ENCODE measurements around the gene SHTN1. TPM values are rescaled to one million over a fixed set of nuclear protein-coding genes. Genes with fewer than 3 reads are reported as not detected.

Gene SHTN1
- total and polyA plus RNA-seq, 2 experiments from 2014 or later, result 0.86 to 3.5 TPM

- no peaks in the 10 kb centered on the region for H3K27me3 ChIP-seq (replicated peaks; ENCODE audit: insufficient read depth)
- TF ChIP-seq EZH2phosphoT487 (IDR thresholded peaks at IDR 0.05; ENCODE audit: insufficient read depth, low read depth) (no peak), EZH2 (IDR thresholded peaks at IDR 0.05; ENCODE audit: insufficient read depth, poor library complexity, severe bottlenecking) (no peak)
- no peak overlapping the region for H3K9ac ChIP-seq
- WGBS, 2 experiments (ENCODE audit: low coverage in 1 of 2, low lambda C conversion rate in 2 of 2, missing lambda C conversion rate in 2 of 2), result 59 to 70% methylated on average over 1 of the region's 1 CpG
- H3F3A ChIP-seq (ENCODE audit: insufficient read depth), result no peaks in the 10 kb centered on the region
- no peak for DNase-seq
- H3K9me2 ChIP-seq (ENCODE audit: insufficient read depth), result no peaks in the 10 kb centered on the region
- in situ Hi-C loops (cut with MboI), result no loop called here
- H3K27ac ChIP-seq, result no peak overlapping the region
- no peak overlapping the region for H3K4me3 ChIP-seq
- no peaks in the 10 kb centered on the region for H3K36me3 ChIP-seq (ENCODE audit: low read depth)
- no peaks in the 10 kb centered on the region for H3K79me2 ChIP-seq (ENCODE audit: insufficient read depth)
- H4K20me1 ChIP-seq (ENCODE audit: insufficient read depth), result no peaks in the 10 kb centered on the region
- no peak overlapping the region for H2AFZ ChIP-seq
- no peaks in the 10 kb centered on the region for H3K4me1 ChIP-seq (ENCODE audit: insufficient read depth)
- H3K4me2 ChIP-seq (ENCODE audit: unreplicated experiment), result no peak overlapping the region
- no peaks in the 10 kb centered on the region for H3K9me3 ChIP-seq (ENCODE audit: low read depth)
Observed at GRCh38 chr10:116909307-116909706, 95.7 kb downstream of the SHTN1 start.

DNA sequence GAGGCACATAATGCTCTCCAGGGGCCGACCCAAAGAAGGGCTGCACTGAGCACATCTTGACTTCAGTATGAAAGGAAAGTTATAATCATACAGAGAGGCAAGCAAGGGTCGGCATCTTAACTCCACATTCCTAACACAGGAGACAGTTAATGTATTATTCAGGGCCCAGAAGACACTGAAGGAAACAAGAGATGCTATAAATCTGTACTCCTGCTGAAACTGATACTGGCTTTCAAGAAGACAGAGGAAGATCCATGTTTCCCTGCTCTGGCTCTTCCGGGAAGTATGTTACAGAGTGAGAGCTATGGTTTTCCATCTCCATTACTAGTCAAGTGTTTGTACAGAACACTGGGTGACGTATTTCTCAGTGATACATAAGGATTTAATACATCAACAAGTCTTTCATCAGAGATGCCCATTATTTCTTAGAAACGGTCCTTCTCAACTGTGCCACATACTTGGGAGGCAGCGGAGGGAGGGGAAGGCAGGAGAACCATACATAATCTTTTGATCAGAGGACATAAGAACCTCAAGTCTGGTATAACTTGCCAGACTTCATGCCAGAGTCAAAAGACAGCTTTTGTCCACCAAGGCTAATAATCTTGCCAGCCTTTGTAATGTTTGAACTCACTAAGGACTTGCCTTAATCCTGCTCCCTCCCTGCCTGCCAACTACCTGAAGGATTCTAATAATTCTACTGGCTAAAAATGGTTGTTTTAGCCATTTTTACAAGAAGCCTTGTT lies 97.6 kb downstream of the SHTN1 start:
- no peak overlapping the region for H3K4me3 ChIP-seq
- H4K20me1 ChIP-seq (ENCODE audit: insufficient read depth), result no peaks in the 10 kb centered on the region
- WGBS, 2 experiments (ENCODE audit: low coverage in 1 of 2, low lambda C conversion rate in 2 of 2, missing lambda C conversion rate in 2 of 2), result 82 to 89% methylated on average over 6 of the region's 6 CpGs
- no peak for DNase-seq
- no peaks in the 10 kb centered on the region for H3K9me3 ChIP-seq (ENCODE audit: low read depth)
- H3K4me2 ChIP-seq (ENCODE audit: unreplicated experiment), result no peak overlapping the region
- TF ChIP-seq EZH2 (IDR thresholded peaks at IDR 0.05; ENCODE audit: insufficient read depth, poor library complexity, severe bottlenecking), result no peak
- TF ChIP-seq EZH2phosphoT487 (IDR thresholded peaks at IDR 0.05; ENCODE audit: insufficient read depth, low read depth), result no peak
- H3K9ac ChIP-seq, result no peak overlapping the region
- no peaks in the 10 kb centered on the region for H3K36me3 ChIP-seq (ENCODE audit: low read depth)
- no peaks in the 10 kb centered on the region for H3K27me3 ChIP-seq (replicated peaks; ENCODE audit: insufficient read depth)
- H3K4me1 ChIP-seq (ENCODE audit: insufficient read depth), result no peaks in the 10 kb centered on the region
- no peak overlapping the region for H2AFZ ChIP-seq
- in situ Hi-C loops (cut with MboI), result no loop called here
- no peak overlapping the region for H3K27ac ChIP-seq
- H3F3A ChIP-seq (ENCODE audit: insufficient read depth), result no peaks in the 10 kb centered on the region
- no peaks in the 10 kb centered on the region for H3K79me2 ChIP-seq (ENCODE audit: insufficient read depth)
- H3K9me2 ChIP-seq (ENCODE audit: insufficient read depth), result no peaks in the 10 kb centered on the region

DNA sequence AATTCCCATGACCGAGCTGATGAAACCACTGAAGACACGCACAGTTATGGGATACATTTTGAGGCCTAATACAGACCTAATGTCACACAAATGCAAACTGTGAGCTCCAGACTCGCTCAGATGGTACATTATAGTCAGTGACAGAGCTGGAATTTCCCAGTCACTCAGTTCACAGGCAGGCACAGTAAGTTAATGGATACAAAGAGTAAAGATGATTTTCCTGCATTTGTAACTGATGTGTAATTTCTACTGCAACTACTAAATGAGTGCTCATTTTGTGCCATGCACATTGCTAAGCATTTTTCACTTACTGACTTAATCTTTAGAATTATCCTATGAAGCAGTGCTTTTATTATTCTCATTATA lies 99.2 kb downstream of the SHTN1 start:
- H4K20me1 ChIP-seq (ENCODE audit: insufficient read depth), result no peaks in the 10 kb centered on the region
- no peak overlapping the region for H3K9ac ChIP-seq
- H3K9me2 ChIP-seq (ENCODE audit: insufficient read depth), result no peaks in the 10 kb centered on the region
- WGBS, 2 experiments (ENCODE audit: low coverage in 1 of 2, low lambda C conversion rate in 2 of 2, missing lambda C conversion rate in 2 of 2), result 95% methylated on average over 3 of the region's 3 CpGs
- no peaks in the 10 kb centered on the region for H3K79me2 ChIP-seq (ENCODE audit: insufficient read depth)
- no peaks in the 10 kb centered on the region for H3K27me3 ChIP-seq (replicated peaks; ENCODE audit: insufficient read depth)
- no peak for DNase-seq
- H3F3A ChIP-seq (ENCODE audit: insufficient read depth), result no peaks in the 10 kb centered on the region
- in situ Hi-C loops (cut with MboI), result no loop called here
- H2AFZ ChIP-seq, result no peak overlapping the region
- no peak overlapping the region for H3K27ac ChIP-seq
- no peak overlapping the region for H3K4me3 ChIP-seq
- no peak for TF ChIP-seq EZH2phosphoT487 (IDR thresholded peaks at IDR 0.05; ENCODE audit: insufficient read depth, low read depth)
- TF ChIP-seq EZH2 (IDR thresholded peaks at IDR 0.05; ENCODE audit: insufficient read depth, poor library complexity, severe bottlenecking), result no peak
- no peaks in the 10 kb centered on the region for H3K4me1 ChIP-seq (ENCODE audit: insufficient read depth)
- H3K4me2 ChIP-seq (ENCODE audit: unreplicated experiment), result no peak overlapping the region
- H3K36me3 ChIP-seq (ENCODE audit: low read depth), result no peaks in the 10 kb centered on the region
- H3K9me3 ChIP-seq (ENCODE audit: low read depth), result no peaks in the 10 kb centered on the region

GRCh38 chr10:116899626-116900025 lies 105.4 kb downstream of the SHTN1 start:
- H2AFZ ChIP-seq, result no peak overlapping the region
- no peaks in the 10 kb centered on the region for H4K20me1 ChIP-seq (ENCODE audit: insufficient read depth)
- no peaks in the 10 kb centered on the region for H3K9me2 ChIP-seq (ENCODE audit: insufficient read depth)
- no peaks in the 10 kb centered on the region for H3K79me2 ChIP-seq (ENCODE audit: insufficient read depth)
- TF ChIP-seq EZH2 (IDR thresholded peaks at IDR 0.05; ENCODE audit: insufficient read depth, poor library complexity, severe bottlenecking), result no peak
- no peak for TF ChIP-seq EZH2phosphoT487 (IDR thresholded peaks at IDR 0.05; ENCODE audit: insufficient read depth, low read depth)
- no peak for DNase-seq
- no peak overlapping the region for H3K4me3 ChIP-seq
- in situ Hi-C loops (cut with MboI), result no loop called here
- H3K4me1 ChIP-seq (ENCODE audit: insufficient read depth), result no peaks in the 10 kb centered on the region
- H3K36me3 ChIP-seq (ENCODE audit: low read depth), result no peaks in the 10 kb centered on the region
- no peaks in the 10 kb centered on the region for H3K9me3 ChIP-seq (ENCODE audit: low read depth)
- H3F3A ChIP-seq (ENCODE audit: insufficient read depth), result no peaks in the 10 kb centered on the region
- H3K27ac ChIP-seq, result no peak overlapping the region
- no peak overlapping the region for H3K9ac ChIP-seq
- no peaks in the 10 kb centered on the region for H3K27me3 ChIP-seq (replicated peaks; ENCODE audit: insufficient read depth)
- WGBS, 2 experiments (ENCODE audit: low coverage in 1 of 2, low lambda C conversion rate in 2 of 2, missing lambda C conversion rate in 2 of 2), result 69 to 73% methylated on average over 4 of the region's 4 CpGs
- H3K4me2 ChIP-seq (ENCODE audit: unreplicated experiment), result no peak overlapping the region

- H3K27ac ChIP-seq, result no peak overlapping the region
- H3K27me3 ChIP-seq (replicated peaks; ENCODE audit: insufficient read depth), result no peaks in the 10 kb centered on the region
- no peaks in the 10 kb centered on the region for H3K36me3 ChIP-seq (ENCODE audit: low read depth)
- in situ Hi-C loops (cut with MboI), result no loop called here
- no peak overlapping the region for H3K4me3 ChIP-seq
- no peak for DNase-seq
- TF ChIP-seq EZH2phosphoT487 (IDR thresholded peaks at IDR 0.05; ENCODE audit: insufficient read depth, low read depth), result no peak
- TF ChIP-seq EZH2 (IDR thresholded peaks at IDR 0.05; ENCODE audit: insufficient read depth, poor library complexity, severe bottlenecking), result no peak
- H3K79me2 ChIP-seq (ENCODE audit: insufficient read depth), result no peaks in the 10 kb centered on the region
- no peak overlapping the region for H3K4me2 ChIP-seq (ENCODE audit: unreplicated experiment)
- no peak overlapping the region for H3K9ac ChIP-seq
- H3F3A ChIP-seq (ENCODE audit: insufficient read depth), result peaks cover 7% of the 10 kb centered on the region; the same call in 1 of the 2 replicates
- H3K9me2 ChIP-seq (ENCODE audit: insufficient read depth), result no peaks in the 10 kb centered on the region
- no peaks in the 10 kb centered on the region for H4K20me1 ChIP-seq (ENCODE audit: insufficient read depth)
- H3K4me1 ChIP-seq (ENCODE audit: insufficient read depth), result peaks cover 6% of the 10 kb centered on the region
- H2AFZ ChIP-seq, result no peak overlapping the region
- H3K9me3 ChIP-seq (ENCODE audit: low read depth), result no peaks in the 10 kb centered on the region
Observed at GRCh38 chr10:116893686-116894037, 111.3 kb downstream of the SHTN1 start.

All from GM23248 (cell line).